SKM-1 treated with dmso at 0.1 percent for 144 hours (cell line): ENCODE results near the gene SGIP1.
"Not testable (repeated sequence)": the region's sequence is repeated elsewhere in the genome, so short reads cannot be mapped to it uniquely, and the experiment has no call there.

Source experiments
- DNase-seq: peaks from one replicate; lab custom pipeline; 2025; ENCODE audit not compliant: unreplicated experiment; lab: John Stamatoyannopoulos, UW

Gene SGIP1

DNA sequence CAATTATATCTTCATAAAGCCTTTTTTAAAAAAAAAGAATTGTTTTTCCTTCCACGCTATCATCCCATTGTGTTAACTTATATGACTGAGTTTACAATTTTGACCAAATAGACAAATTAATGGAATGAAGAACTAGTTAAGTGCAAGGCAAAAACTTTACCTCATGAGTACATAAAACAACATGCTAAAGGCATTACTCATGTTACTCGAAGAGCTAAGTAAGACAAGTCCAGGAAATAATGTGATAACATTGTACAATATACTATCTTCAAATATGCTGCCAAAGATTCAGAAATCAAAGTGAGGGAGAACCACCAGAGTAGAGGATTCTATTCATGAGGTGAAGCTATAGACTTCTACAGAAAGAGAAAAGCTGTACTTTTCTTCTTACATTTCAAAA, 194.1 kb downstream of the SGIP1 start:
- no peak for DNase-seq

DNA sequence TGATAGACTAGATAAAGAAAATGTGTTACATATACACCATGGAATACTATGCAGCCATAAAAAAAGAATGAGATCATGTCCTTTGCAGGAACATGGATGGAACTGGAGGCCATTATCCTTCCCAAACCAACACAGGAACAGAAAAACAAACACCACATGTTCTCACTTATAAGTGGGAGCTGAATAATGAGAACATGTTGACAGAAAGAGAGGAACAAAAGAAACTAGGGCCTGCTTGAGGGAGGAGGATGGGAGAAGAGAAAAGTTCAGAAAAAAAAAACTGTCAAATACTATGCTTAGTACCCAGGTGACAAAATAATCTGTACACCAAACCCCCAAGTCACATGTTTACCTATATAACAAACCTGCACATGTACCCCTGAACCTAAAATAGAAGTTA, 194.8 kb downstream of the SGIP1 start:
- DNase-seq = not testable (repeated sequence)

- DNase-seq = no peak
These were observed 195.2 kb downstream of the SGIP1 start for GRCh38 chr1:66729119-66729518.

DNA sequence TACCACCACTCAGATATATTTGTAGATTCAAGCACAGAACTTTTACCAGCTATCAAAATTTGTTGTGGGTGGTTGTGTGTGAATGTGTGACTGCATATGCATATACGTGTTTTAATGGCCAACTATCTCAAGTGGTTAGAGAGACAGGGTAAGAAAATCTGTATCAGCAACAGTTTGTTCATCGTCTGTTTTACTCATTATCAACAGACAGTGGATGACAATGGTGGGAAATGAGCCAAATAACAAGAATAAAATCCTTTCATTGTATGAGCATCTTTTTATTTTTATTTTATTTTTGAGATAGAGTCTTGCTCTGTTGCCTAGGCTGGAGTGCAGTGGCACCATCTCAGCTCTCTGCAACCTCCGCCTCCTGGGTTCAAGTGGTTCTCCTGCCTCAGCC, 195.6 kb downstream of the SGIP1 start:
- DNase-seq = no peak

DNA sequence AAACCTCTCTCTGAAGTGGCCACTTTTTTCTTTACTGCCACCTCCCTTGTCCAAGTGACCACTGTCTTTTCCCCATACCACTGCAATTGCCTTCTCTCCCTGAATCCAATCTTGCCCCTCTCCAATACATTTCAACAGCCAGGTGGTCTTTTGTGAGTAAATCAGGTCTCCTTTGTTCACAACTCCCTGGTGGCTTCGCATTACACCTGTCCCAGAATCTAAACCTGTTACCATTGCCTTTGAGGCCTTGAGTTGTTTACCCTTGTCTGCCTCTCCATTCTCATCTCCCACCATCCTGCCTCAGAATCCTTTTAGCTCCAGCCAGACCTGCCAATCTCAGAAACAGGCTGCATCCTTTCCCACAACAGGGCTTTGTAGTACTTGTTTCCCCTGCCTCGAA, 196.5 kb downstream of the SGIP1 start:
- no peak for DNase-seq

- DNase-seq = no peak
These were observed 197.4 kb downstream of the SGIP1 start for GRCh38 chr1:66731170-66731865.

DNA sequence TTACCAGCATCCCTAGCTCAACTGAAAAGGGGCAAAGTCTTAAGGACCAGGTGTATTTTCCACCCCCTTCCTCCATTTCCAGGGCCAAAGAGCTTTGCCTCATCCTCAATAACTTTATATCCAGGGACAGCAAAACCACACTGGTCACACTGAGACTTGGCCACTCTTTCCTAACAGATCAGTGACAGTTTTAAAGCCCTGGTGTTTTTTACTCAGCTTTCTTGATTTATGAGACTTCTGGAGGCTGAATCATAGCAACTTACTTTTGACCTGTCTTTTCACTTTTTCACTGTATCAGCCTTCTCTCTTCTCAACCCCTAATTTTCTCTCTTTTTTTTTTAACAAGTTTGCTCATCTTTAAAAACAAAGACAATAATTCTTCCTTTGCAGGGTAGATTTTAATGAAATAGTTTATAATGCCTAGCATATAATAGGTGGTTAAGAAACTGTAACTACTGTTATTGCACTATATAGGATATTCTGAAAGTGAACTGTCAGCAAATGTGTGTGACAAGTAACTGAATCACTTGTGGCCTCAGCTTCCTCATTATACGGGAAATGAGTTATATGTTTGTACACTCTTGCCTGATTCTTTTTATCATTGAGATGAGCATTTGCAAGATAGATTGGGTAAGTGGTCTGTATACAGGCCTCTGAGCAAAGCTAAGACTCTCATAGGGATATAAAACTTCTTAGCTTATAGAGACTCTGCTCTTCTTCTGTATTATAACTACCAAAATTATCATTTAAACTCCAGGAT, 198.6 kb downstream of the SGIP1 start:
- peak; percentile 85 for DNase-seq

GRCh38 chr1:66733348-66734017, 199.5 kb downstream of the SGIP1 start:
- no peak for DNase-seq

- DNase-seq = not testable (repeated sequence)
These were observed 200.6 kb downstream of the SGIP1 start for GRCh38 chr1:66734531-66734930.

- no peak for DNase-seq
These were observed 203.9 kb downstream of the SGIP1 start for GRCh38 chr1:66737836-66738235.

GRCh38 chr1:66739401-66740157, 205.6 kb downstream of the SGIP1 start:
- DNase-seq = peak; percentile 83

- DNase-seq = no peak
These were observed 211.5 kb downstream of the SGIP1 start for GRCh38 chr1:66745451-66745850.

DNA sequence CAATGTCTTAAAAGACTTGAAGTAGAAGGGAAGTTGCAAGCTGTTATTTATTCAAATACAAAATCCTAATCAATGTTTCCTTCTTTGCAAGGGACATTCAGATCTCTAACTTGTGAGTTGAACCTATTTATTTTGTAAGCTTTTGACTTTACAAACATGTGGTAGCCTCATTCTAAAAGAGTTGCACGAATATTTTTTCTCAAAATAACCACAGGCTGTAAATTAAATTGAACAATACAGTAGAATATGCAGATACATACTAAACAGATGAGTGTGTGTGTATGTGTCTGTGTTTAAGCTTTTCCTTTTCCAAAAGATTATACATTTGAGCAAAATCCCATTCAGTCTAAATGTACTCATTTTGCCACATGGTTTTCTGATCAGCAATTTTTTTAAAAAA, 213.5 kb downstream of the SGIP1 start:
- no peak for DNase-seq

DNA sequence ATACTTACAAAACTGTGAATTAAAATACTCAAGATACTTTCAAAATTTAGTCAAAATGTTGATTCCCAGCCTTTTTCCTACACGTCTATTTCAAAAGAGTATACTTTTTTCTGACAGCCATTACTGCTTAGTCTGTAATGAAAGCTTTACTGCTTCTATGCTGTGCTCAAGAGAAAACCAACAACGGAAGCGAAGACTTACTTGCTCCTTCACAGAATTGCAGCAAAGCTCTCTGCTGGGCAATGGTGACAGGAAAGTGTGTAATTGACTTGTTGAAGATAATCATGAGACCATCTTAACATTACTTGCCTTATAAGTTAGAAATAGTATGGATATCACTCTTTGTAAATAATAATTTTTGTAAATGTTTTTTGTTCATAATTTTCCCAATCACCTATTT, 216.6 kb downstream of the SGIP1 start:
- no peak for DNase-seq

DNA sequence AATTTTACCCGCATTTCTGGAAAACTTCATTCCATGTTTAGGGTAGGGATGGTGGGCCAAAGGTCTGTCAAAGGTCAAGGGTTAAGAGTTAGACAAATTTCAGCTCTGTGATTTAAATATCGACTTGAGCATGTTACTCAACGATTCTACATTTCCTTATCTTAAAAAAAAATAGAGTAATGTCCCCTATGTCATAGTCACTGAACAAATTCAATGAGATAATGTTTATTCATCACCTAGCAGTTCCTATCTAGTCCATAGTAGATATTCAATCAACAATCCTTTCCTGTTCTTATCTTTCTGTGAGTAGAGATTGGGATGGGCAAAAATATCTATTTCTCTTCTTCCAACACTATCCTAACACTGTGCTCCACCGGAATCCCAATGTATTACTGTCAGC, 217.2 kb downstream of the SGIP1 start:
- DNase-seq = no peak

GRCh38 chr1:66752000-66752592, 218.1 kb downstream of the SGIP1 start, which contains the start of gene DYNLT5:
TSS of gene DYNLT5 (plus strand) at chr1:66752459. CDS start at chr1:66754659, 2,200 bp downstream.
- peak; percentile 69 for DNase-seq

DNA sequence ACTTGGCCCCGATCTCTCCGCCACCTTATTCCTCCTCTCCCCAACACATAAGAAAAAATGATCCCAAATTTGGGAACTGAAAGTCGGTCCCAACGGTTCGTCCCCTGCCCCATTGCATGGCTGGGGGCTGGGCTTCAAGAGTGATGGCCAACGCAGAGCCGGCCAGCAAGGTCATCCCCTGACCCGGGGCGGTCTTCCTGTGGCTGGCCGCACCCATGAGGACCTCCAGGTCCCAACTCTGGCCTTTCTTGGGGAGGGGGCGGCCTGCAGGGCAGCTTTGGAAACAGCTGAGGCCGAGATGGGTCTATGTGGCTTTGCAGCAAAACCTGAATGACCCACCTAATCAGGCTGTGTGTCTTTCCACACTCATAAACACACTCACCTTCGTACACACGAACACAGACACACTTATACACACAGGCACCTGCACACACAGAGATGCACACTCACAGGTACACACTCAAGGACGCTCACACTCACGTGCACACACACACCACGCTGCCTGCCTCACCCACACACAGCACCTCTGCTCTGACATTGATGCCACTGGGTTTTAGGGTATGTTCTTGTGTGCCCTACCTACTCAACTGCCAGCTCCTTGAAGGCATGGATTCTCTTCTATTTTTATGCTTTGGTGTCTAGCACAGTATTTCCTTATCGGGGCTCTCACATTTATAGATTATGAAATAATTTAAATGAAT, 218.9 kb downstream of the SGIP1 start:
- DNase-seq = no peak

GRCh38 chr1:66757722-66758240, 223.8 kb downstream of the SGIP1 start:
- DNase-seq = no peak

DNA sequence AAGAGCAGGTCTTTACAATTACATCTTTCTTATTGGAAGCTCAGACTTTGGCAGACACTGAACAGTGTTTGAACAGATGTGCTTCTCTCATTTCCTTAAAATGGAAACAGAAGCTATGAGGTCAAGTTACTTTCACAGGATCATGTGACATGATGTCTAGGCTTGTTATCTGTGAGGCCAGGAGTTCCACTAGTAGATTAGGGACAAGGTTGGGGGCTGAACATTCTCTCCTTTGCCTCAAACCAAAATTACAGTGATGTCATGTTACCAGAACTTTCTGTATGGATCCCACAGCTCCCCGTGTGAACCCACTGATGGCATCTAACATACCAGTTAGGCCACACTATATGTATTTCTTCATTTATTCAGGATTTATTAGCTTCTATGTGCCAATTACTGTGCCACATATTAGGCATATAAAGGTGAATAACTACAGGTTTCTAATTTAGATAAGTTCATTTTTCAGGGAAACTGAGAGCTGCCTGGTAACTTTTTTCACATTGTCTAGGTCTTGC, 224.3 kb downstream of the SGIP1 start:
- no peak for DNase-seq

GRCh38 chr1:66760506-66760905, 226.6 kb downstream of the SGIP1 start:
- no peak for DNase-seq
